ENCODE measurements around the gene CENPE. TPM values are rescaled to one million over a fixed set of nuclear protein-coding genes. Genes with fewer than 3 reads are reported as not detected.

CENPE gene
- total and polyA plus RNA-seq, 2 donors (not counting 3 experiments of a cell fraction or from before 2014, with no cell fraction given), result 1.7 to 50.8 TPM

- no peaks in the 10 kb centered on the region for H3K9me3 ChIP-seq (replicated peaks; ENCODE audit: control insufficient read depth, insufficient read depth, low read length)
- no peak overlapping the region for H3K4me3 ChIP-seq (replicated peaks in 1 of 3; ENCODE audit: insufficient read depth in 1 of 3, low read depth in 1 of 3, low read length in 3 of 3)
- DNase-seq (ENCODE audit: low read depth, low spot score) (no peak), FAIRE-seq (no peak)
- no peak overlapping the region for H2AFZ ChIP-seq (ENCODE audit: low read depth, low read length)
- ChIA-PET CTCF (interaction anchor here (1.0 to 5.7 kb wide), 3 partner anchors 9 to 470 kb away, joined by 3 to 40 read pairs (median 7); partner anchors contain the start of gene BDH2), POLR2A (no interaction called here)
- no TSS peak for BruUV-seq (replicated peaks)
- H3K27ac ChIP-seq (ENCODE audit: insufficient read depth, low read depth, low read length), result no peak overlapping the region
- H4K20me1 ChIP-seq (replicated peaks; ENCODE audit: control insufficient read depth, extremely low read depth, insufficient read depth, low read length), result no peaks in the 10 kb centered on the region
- dilution Hi-C loops (cut with MboI; ENCODE audit: extremely low pct_ligation_motif_present, low sequenced_read_pairs), result no loop called here
- H3K79me2 ChIP-seq (ENCODE audit: control insufficient read depth, insufficient read depth, low read length), result no peaks in the 10 kb centered on the region
- TF ChIP-seq JUN (IDR thresholded peaks at IDR 0.05; ENCODE audit: borderline replicate concordance, insufficient read depth, insufficient read length, low read depth), result no peak
- no peak for TF ChIP-seq MAX (IDR thresholded peaks at IDR 0.05; ENCODE audit: insufficient read depth, insufficient read length)
- TF ChIP-seq POLR2A (IDR thresholded peaks at IDR 0.05; ENCODE audit: low read depth, low read length), result no peak
- no peak for TF ChIP-seq CTCF (IDR thresholded peaks at IDR 0.05; ENCODE audit: extremely low read depth in 1 of 2, insufficient read depth in 1 of 2, low read depth in 1 of 2, low read length in 2 of 2)
- no peaks in the 10 kb centered on the region for H3K9me1 ChIP-seq (replicated peaks; ENCODE audit: control insufficient read depth, extremely low read depth, insufficient read depth, low read length)
- H3K4me1 ChIP-seq (ENCODE audit: control insufficient read depth, extremely low read depth, insufficient read depth, low read length), result no peaks in the 10 kb centered on the region
- intact Hi-C loops (cut with micrococcal nuclease), result no loop called here
- no peak overlapping the region for H3K4me2 ChIP-seq (ENCODE audit: insufficient read depth, low read length)
- H3K9ac ChIP-seq (replicated peaks; ENCODE audit: extremely low read depth, insufficient read depth, low read length), result no peak overlapping the region
- peaks cover 8 to 13% of the 10 kb centered on the region in 2 experiments for H3K36me3 ChIP-seq (ENCODE audit: control insufficient read depth in 2 of 2, extremely low read depth in 1 of 2, insufficient read depth in 2 of 2, low read length in 2 of 2)
- H3K27me3 ChIP-seq (ENCODE audit: control insufficient read depth in 2 of 2, insufficient read depth in 2 of 2, low read length in 2 of 2), result no peaks in the 10 kb centered on the region
These were observed 108.7 kb downstream of the CENPE start for GRCh38 chr4:103089481-103089880.

- intact Hi-C loops (cut with micrococcal nuclease) (no loop called here), dilution Hi-C loops (cut with MboI; ENCODE audit: extremely low pct_ligation_motif_present, low sequenced_read_pairs) (no loop called here)
- no peak overlapping the region for H3K27ac ChIP-seq (ENCODE audit: insufficient read depth, low read depth, low read length)
- H3K9me3 ChIP-seq (replicated peaks; ENCODE audit: control insufficient read depth, insufficient read depth, low read length), result no peaks in the 10 kb centered on the region
- FAIRE-seq, result no peak
- no peak overlapping the region for H3K9ac ChIP-seq (replicated peaks; ENCODE audit: extremely low read depth, insufficient read depth, low read length)
- H3K27me3 ChIP-seq (ENCODE audit: control insufficient read depth in 2 of 2, insufficient read depth in 2 of 2, low read length in 2 of 2), result no peaks in the 10 kb centered on the region
- no peaks in the 10 kb centered on the region for H4K20me1 ChIP-seq (replicated peaks; ENCODE audit: control insufficient read depth, extremely low read depth, insufficient read depth, low read length)
- no peak overlapping the region for H2AFZ ChIP-seq (ENCODE audit: low read depth, low read length)
- POLR2A ChIA-PET, result no interaction called here
- peaks cover 9 to 13% of the 10 kb centered on the region in 2 experiments for H3K36me3 ChIP-seq (ENCODE audit: control insufficient read depth in 2 of 2, extremely low read depth in 1 of 2, insufficient read depth in 2 of 2, low read length in 2 of 2)
- H3K79me2 ChIP-seq (ENCODE audit: control insufficient read depth, insufficient read depth, low read length), result no peaks in the 10 kb centered on the region
- H3K4me2 ChIP-seq (ENCODE audit: insufficient read depth, low read length), result no peak overlapping the region
- no TSS peak for BruUV-seq (replicated peaks)
- H3K4me1 ChIP-seq (ENCODE audit: control insufficient read depth, extremely low read depth, insufficient read depth, low read length), result no peaks in the 10 kb centered on the region
- H3K4me3 ChIP-seq (replicated peaks in 1 of 3; ENCODE audit: insufficient read depth in 1 of 3, low read depth in 1 of 3, low read length in 3 of 3), result no peak overlapping the region
- H3K9me1 ChIP-seq (replicated peaks; ENCODE audit: control insufficient read depth, extremely low read depth, insufficient read depth, low read length), result no peaks in the 10 kb centered on the region
- CTCF ChIA-PET, result no interaction called here
- no peak for DNase-seq (ENCODE audit: low read depth, low spot score)
- no peak for TF ChIP-seq GATA2 (IDR thresholded peaks at IDR 0.05; ENCODE audit: insufficient read depth, insufficient read length, low read depth, low read length)
- no peak for TF ChIP-seq EZH2 (IDR thresholded peaks at IDR 0.05; ENCODE audit: borderline replicate concordance, low read depth, low read length, severe bottlenecking)
- no peak for TF ChIP-seq MAX (IDR thresholded peaks at IDR 0.05; ENCODE audit: insufficient read depth, insufficient read length)
- TF ChIP-seq JUN (IDR thresholded peaks at IDR 0.05; ENCODE audit: borderline replicate concordance, insufficient read depth, insufficient read length, low read depth), result no peak
These were observed 111.6 kb downstream of the CENPE start for GRCh38 chr4:103086551-103086950.

Measured in endothelial cell of umbilical vein (primary cell).